CD4-positive, alpha-beta T cell treated with Interleukin-1 beta for 1 hour (primary cell): ENCODE measurements around the gene DOCK4.

Experiments used
- DNase-seq, 2 donors: peaks; one replicate each; pipeline ENCODE4 v3.0.0-alpha.2; 2020 to 2022

DOCK4 gene

GRCh38 chr7:112160130-112160770, 45.9 kb downstream of the DOCK4 start:
- DNase-seq = no peak

- DNase-seq = no peak
Observed at GRCh38 chr7:112159351-112159750, 46.8 kb downstream of the DOCK4 start.

GRCh38 chr7:112157072-112157471, 49.1 kb downstream of the DOCK4 start:
- DNase-seq = no peak

- DNase-seq = no peak
Observed at GRCh38 chr7:112156412-112156811, 49.8 kb downstream of the DOCK4 start.

GRCh38 chr7:112154690-112155089, 51.5 kb downstream of the DOCK4 start:
- DNase-seq = no peak

- DNase-seq = no peak
Observed at GRCh38 chr7:112152186-112152585, 54.0 kb downstream of the DOCK4 start.

GRCh38 chr7:112150823-112151641, 55.2 kb downstream of the DOCK4 start:
- no peak for DNase-seq

- DNase-seq = no peak
Observed at GRCh38 chr7:112149734-112150133, 56.5 kb downstream of the DOCK4 start.

GRCh38 chr7:112147793-112148361, 58.3 kb downstream of the DOCK4 start:
- DNase-seq = no peak

GRCh38 chr7:112145206-112145605, 61.0 kb downstream of the DOCK4 start:
- DNase-seq = no peak

- DNase-seq = no peak
Observed at GRCh38 chr7:112144284-112145059, 61.7 kb downstream of the DOCK4 start.

- no peak for DNase-seq
Observed at GRCh38 chr7:112143582-112143981, 62.6 kb downstream of the DOCK4 start.

GRCh38 chr7:112143136-112143535, 63.1 kb downstream of the DOCK4 start:
- no peak for DNase-seq

GRCh38 chr7:112140600-112140999, 65.6 kb downstream of the DOCK4 start:
- DNase-seq = no peak

GRCh38 chr7:112138938-112139337, 67.3 kb downstream of the DOCK4 start:
- DNase-seq = no peak

- no peak for DNase-seq
Observed at GRCh38 chr7:112138325-112138852, 67.8 kb downstream of the DOCK4 start.

GRCh38 chr7:112137141-112138101, 68.8 kb downstream of the DOCK4 start:
- DNase-seq = no peak

GRCh38 chr7:112136271-112137008, 69.8 kb downstream of the DOCK4 start:
- no peak for DNase-seq

GRCh38 chr7:112135815-112136214, 70.4 kb downstream of the DOCK4 start:
- DNase-seq = no peak

GRCh38 chr7:112134039-112134438, 72.2 kb downstream of the DOCK4 start:
- DNase-seq = no peak

- DNase-seq = no peak
Observed at GRCh38 chr7:112133328-112133727, 72.9 kb downstream of the DOCK4 start.
